ENCODE measurements around the gene ARGFX. TPM values are rescaled to one million over a fixed set of nuclear protein-coding genes. Genes with fewer than 3 reads are reported as not detected.

Gene ARGFX
- total and polyA plus RNA-seq, 2 of the 13 experiments (the other 11 are each of a cell fraction or from before 2014, with no cell fraction given): not detected

DNA sequence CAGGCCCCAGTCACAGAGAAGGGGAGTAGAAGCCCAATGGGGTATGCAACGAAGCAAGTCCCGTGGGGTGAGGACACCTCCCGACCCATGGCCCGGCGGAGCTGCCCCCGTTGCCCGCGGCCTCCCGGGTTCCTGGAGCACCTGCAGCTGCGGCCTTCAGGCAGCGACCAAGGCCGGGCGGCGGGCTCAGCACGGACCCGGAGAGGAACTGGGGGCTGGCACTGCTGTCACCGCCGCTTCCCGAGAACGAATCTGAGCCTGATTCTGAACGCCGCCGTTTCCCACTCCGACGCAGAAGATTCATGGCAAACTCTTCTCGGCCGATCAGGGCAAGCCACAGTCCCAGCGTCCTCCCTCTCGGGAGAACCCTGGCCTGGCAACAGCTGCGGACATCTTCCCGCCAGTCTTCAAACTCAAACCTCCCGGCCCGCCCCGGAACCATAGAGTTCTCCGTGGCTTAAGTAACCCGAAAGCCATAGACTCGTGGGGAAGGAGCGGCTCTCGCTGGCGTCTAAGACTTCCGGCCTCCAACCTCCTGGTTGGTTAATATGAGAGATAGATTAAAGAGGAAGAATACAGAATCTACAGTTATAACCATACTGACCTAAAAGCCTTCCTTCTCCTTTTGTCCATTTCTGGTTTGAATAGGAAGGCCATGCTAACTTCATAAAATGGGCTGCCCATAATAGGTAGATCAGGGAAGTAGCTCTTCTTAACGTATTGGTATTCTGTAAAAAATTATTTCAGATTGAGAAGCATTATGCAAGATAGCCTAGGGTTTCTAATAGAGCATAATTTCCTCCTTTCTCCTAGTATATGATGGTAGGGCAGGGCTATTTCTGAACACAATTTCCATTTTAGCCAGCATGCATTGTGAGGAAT, 21.9 kb upstream of the ARGFX start, which contains the start of gene POLQ (continued):
- no peak for TF ChIP-seq KIAA2018 (CRISPR knock-in tag; IDR thresholded peaks at IDR 0.05; ENCODE audit: borderline replicate concordance)
- TF ChIP-seq ZBTB40 (IDR thresholded peaks at IDR 0.05): peak; percentile 26; the same call in 1 of the 2 replicates
- TF ChIP-seq ZBTB40 (CRISPR knock-in tag; IDR thresholded peaks at IDR 0.05): 0 out of 2 replicates have a peak, but pooled peaks have one; percentile 29
- TF ChIP-seq CCAR2 (optimal IDR thresholded peaks at IDR 0.05; ENCODE audit: low read depth, low read length): no peak
- TF ChIP-seq, protein P1, sequence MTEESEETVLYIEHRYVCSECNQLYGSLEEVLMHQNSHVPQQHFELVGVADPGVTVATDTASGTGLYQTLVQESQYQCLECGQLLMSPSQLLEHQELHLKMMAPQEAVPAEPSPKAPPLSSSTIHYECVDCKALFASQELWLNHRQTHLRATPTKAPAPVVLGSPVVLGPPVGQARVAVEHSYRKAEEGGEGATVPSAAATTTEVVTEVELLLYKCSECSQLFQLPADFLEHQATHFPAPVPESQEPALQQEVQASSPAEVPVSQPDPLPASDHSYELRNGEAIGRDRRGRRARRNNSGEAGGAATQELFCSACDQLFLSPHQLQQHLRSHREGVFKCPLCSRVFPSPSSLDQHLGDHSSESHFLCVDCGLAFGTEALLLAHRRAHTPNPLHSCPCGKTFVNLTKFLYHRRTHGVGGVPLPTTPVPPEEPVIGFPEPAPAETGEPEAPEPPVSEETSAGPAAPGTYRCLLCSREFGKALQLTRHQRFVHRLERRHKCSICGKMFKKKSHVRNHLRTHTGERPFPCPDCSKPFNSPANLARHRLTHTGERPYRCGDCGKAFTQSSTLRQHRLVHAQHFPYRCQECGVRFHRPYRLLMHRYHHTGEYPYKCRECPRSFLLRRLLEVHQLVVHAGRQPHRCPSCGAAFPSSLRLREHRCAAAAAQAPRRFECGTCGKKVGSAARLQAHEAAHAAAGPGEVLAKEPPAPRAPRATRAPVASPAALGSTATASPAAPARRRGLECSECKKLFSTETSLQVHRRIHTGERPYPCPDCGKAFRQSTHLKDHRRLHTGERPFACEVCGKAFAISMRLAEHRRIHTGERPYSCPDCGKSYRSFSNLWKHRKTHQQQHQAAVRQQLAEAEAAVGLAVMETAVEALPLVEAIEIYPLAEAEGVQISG (CRISPR knock-in tag; IDR thresholded peaks at IDR 0.05): peak; percentile 100
- TF ChIP-seq RFX1 (IDR thresholded peaks at IDR 0.05): no peak

Measured in HepG2 (cell line).